GM12891 (cell line): Measurements from ENCODE around the gene LONP1.

Experiments
- DNase-seq: peaks from one replicate; pipeline ENCODE4 v3.0.0; 2011; ENCODE audit warnings: low spot score; ENCODE audit not compliant: insufficient read length
- FAIRE-seq: peaks from 2 replicates; lab custom pipeline; 2011; peaks lifted over from hg19 to GRCh38; lab: Jason Lieb, UNC
- PAX5 ChIP-seq: IDR thresholded peaks from 2 replicates; pipeline ENCODE4 v1.6.1; 2011; ENCODE audit warnings: low read length, moderate library complexity, mild to moderate bottlenecking; ENCODE audit not compliant: insufficient read depth, severe bottlenecking
- POLR2A ChIP-seq: IDR thresholded peaks from 2 replicates; pipeline ENCODE4 v1.6.1; 2011; ENCODE audit warnings: low read depth, low read length, control low read depth
- POLR2AphosphoS5 ChIP-seq: IDR thresholded peaks from 2 replicates; pipeline ENCODE4 v1.6.1; 2011; ENCODE audit warnings: low read depth, low read length, control low read depth
- POU2F2 ChIP-seq: IDR thresholded peaks from 2 replicates; pipeline ENCODE4 v1.6.1; 2011; ENCODE audit warnings: low read depth, mild to moderate bottlenecking, control low read depth, low read length, moderate library complexity
- SPI1 ChIP-seq: IDR thresholded peaks from 2 replicates; pipeline ENCODE4 v1.6.1; 2011; ENCODE audit warnings: low read depth, low read length, control low read depth
- TAF1 ChIP-seq: IDR thresholded peaks from 2 replicates; pipeline ENCODE4 v1.6.1; 2011; ENCODE audit warnings: low read depth, low read length, control low read depth

LONP1 gene

DNA sequence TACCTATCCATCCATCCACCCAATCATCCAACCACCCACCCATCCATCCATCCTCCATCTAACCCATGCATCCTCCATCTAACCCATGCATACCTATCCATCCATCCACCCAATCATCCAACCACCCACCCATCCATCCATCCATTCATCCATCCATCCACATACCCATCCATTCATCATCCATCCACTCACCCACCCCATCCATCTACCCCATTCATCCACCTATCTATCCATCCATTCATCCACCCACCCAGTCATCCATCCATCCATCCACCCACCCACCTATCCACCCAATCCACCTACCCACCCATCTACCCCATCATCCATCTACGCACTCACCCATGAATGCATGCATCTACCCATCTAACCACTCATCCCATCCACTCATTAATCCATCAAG is 46.2 kb downstream of the LONP1 start:
- DNase-seq (no peak), FAIRE-seq (peak; percentile 92)
- TF ChIP-seq PAX5 (no peak), POLR2A (no peak), TAF1 (no peak), SPI1 (no peak), POU2F2 (no peak), POLR2AphosphoS5 (no peak)

DNA sequence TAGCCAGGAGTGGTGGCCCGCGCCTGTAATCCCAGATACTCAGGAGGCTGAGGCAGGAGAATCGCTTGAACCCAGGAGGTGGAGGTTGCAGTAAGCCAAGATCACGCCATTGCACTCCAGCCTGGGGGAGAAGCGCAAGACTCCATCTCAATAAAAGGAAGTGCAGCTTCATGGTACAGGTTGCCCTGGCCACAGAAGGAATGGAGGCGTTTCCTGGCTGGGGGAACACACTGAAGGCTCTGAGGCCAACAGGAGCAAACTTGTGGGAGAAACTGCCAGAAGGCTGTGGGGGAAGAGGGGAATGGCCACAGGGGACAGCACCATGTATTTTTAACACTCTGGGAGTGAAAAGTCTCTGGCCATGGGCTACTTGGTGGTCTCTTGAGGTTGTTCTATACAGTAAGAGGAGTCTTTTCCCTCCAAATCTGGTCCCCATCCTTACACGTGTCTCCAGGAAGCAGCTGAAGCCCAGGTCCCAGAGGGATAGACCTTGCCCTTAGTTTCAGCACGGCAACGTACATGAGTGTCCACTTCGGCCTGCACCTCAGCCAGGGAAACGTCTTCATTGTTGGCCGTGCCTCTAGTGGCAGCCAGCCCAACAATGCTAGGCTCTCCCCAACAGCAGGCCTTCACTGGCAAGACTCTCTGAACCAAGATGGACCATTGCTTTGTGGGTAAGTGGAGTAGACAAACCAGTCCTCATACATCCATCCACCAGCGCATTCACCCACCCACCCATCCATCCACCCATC is 47.1 kb downstream of the LONP1 start:
- FAIRE-seq (no peak), DNase-seq (no peak)
- peak; percentile 52; the same call in 1 of the 2 replicates for TF ChIP-seq POLR2AphosphoS5
- no peak for TF ChIP-seq TAF1

GRCh38 chr19:5671600-5671999 is 48.3 kb downstream of the LONP1 start:
- FAIRE-seq (no peak), DNase-seq (no peak)
- TF ChIP-seq PAX5: no peak
- no peak for TF ChIP-seq SPI1
- no peak for TF ChIP-seq POLR2AphosphoS5
- no peak for TF ChIP-seq POLR2A
- TF ChIP-seq TAF1: no peak
- TF ChIP-seq POU2F2: no peak

DNA sequence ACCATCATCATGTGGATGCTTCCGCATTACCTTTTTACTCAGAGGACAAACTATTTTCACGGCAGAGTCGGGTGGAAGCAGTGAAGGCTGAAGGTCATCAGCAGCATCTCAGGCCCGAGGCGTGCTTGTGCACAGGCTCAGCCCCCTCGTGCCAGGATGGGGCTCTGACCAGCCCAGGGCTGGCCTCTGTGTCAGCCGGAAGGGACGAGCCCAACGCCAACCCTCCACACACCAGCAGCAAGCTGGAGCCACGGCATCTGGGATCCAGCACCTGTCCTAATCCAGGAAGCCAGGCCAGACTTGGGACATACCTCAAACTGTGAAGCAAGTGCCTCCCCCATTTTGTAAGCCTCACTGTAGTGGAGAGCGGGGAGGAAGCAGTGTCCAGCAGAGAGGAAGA is 50.7 kb downstream of the LONP1 start:
- no peak for FAIRE-seq
- TF ChIP-seq SPI1: no peak
- TF ChIP-seq POLR2AphosphoS5: no peak
- TF ChIP-seq TAF1: no peak
- no peak for TF ChIP-seq PAX5
- TF ChIP-seq POLR2A: no peak; the same call in 1 of the 2 replicates
- no peak for TF ChIP-seq POU2F2

DNA sequence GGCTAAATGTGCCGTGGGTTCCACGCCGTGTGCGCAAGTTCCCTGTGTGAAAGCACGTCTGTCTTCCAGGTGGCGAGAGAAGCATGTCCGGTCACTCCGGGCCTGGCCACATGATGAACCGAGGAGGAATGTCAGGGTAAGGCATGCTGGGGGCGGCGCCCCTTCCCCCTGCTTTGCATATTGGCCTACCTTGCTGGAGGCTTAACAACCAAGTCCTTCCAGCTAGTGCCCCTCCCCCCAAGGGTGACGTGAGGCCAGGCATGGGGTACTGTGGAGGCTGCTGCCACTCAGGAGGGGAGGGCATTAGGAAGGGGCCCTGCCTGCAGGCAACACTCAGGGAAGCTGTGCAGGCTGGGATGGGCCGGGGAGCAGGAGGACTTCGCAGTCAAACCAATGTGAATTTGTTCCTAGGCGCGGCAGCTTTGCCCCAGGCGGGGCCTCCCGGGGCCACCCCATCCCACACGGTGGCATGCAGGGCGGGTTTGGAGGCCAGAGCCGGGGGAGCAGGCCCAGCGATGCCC is 52.1 kb downstream of the LONP1 start:
- DNase-seq (no peak), FAIRE-seq (no peak)
- no peak; the same call in 1 of the 2 replicates for TF ChIP-seq POLR2AphosphoS5
- peak; percentile 49; the same call in 1 of the 2 replicates for TF ChIP-seq POLR2A

More for the DNA sequence above, 50.7 kb downstream of the LONP1 start:
- DNase-seq: no peak

DNA sequence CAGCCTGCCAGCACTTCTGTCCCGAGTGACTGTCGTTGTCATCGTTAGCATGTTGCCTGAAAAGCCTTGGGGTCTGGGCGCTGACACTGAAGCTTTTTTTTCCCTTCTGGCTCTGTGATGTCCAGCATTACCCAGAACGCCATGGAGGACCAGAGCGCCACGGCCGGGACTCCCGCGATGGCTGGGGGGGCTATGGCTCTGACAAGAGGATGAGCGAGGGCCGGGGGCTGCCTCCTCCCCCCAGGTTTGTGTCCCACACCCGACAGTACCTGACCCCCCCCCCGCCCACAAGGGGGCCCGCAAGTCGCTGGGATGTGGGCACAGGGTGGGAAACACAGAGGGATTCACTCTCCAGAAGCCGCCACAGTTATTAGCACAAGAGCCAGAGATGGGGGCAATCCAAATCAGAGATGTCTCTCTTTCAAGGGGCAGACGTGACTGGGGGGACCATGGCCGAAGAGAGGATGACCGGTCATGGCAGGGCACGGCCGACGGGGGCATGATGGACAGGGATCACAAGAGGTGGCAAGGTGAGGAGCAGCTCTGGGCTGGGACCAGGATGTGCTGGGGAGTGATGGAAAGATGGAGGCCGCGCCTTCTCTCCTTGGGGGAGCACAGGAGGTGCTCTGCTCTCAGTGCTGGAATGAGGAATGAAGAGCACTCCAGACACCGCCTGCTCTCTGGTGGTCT is 52.9 kb downstream of the LONP1 start:
- DNase-seq (no peak), FAIRE-seq (no peak)
- TF ChIP-seq POLR2AphosphoS5: no peak
- no peak for TF ChIP-seq TAF1
- no peak for TF ChIP-seq POLR2A
- TF ChIP-seq PAX5: no peak
- TF ChIP-seq SPI1: no peak
- TF ChIP-seq POU2F2: no peak

DNA sequence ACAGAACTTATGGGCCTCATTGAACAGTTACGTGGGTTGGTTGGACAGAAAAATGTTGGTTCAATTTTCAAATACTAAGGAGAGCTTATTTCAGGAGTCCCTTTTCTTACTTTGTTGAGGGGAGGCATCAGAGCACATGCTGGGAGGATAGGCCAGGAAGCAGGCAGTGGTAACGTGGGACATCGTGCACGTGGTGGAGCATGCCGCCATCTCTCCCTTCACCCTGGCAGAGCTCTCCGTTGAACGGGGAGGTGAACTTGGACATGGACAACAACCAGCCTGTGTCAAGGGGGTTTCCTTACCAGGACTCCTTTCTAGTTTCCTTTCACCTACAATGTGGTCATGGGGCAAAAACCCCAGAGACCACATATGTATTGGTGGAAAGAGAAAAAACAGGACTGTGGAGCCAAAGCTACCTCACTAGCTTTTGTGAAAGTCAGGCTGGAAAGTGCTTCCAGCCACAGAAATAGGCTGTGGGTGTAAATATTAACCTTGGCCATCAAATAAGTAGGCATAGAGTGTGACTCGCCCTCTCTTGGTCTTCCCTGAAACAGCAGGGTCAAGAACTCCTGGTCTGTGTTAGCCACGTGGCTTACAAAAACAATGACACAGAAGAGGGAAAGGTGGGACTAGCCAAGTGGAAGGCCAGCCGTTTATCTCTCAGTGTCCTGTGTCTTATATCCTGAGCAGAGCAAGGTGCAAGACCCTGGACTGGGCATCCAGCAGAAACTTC is 54.0 kb downstream of the LONP1 start:
- FAIRE-seq (peak; percentile 47), DNase-seq (no peak)
- TF ChIP-seq POU2F2: no peak
- TF ChIP-seq TAF1: no peak
- no peak for TF ChIP-seq POLR2A

DNA sequence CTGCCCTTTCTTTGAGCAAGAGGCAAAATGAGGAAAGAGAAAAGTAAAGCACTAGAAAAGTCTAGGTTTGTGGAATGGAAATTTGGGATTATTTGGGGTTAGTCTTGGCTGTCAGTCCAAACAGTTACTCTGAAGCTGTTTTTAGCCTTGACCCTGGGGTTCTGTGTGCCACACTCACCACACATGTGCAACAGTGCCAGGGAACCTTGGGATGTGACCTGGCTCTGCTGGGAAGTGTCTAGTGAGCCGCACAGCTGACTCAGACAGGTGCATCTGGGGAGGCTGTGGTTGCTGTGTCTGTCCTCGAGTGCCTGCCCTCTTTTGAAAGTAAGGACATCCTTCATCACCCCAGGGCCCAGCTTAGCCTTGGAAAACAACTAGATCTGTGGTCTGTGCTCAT is 55.4 kb downstream of the LONP1 start:
- TF ChIP-seq POLR2AphosphoS5: no peak
- no peak for TF ChIP-seq SPI1
- TF ChIP-seq POLR2A: no peak
- TF ChIP-seq POU2F2: no peak
- TF ChIP-seq TAF1: no peak
- TF ChIP-seq PAX5: no peak
- no peak for DNase-seq
- no peak for FAIRE-seq

- FAIRE-seq (no peak), DNase-seq (no peak)
- no peak for TF ChIP-seq PAX5
- no peak for TF ChIP-seq SPI1
- no peak for TF ChIP-seq TAF1
- no peak for TF ChIP-seq POLR2AphosphoS5
- TF ChIP-seq POU2F2: no peak
- TF ChIP-seq POLR2A: no peak
Measured at GRCh38 chr19:5663904-5664303, 56.0 kb downstream of the LONP1 start.
